ENCODE measurements around the gene CDKL1.

Gene CDKL1

DNA sequence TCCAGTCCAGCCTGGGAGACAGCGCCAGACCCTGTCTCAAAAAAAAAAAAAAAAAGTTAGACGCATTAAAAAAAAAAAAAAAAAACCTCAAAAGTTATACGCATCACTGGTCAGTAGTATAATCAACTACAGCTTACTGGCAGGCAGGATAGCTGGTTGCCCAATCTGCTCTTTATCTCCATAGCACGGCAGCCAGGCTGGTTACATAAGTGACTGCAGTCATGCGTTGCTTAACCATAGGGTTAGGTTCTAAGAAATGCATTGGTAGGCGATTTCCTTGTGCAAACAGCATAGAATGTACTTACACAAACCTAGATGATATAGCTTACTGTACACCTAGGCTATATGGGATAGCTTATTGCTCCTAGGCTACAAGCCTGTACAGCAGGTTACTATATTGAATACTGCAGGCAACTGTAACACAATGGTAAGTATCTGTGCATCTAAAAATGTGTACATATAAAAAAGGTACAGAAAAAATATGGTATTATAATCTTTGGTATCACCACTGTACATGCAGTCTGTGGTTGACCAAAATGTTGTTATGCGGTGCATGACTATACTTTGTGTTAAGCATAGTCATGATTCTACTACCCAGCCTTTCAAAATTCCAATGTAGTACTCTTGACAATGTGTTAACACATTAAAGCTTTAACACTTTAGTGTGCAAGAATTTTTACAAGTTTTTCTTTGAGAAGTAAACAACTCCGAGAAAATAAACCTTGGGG, 92.8 kb downstream of the CDKL1 start:
- H3K27ac ChIP-seq, result no peak overlapping the region
- no peak for DNase-seq (ENCODE audit: low read depth, low spot score)

GRCh38 chr14:50301914-50302313, 94.8 kb downstream of the CDKL1 start:
- no peak overlapping the region for H3K27ac ChIP-seq
- DNase-seq (ENCODE audit: low read depth, low spot score), result no peak

DNA sequence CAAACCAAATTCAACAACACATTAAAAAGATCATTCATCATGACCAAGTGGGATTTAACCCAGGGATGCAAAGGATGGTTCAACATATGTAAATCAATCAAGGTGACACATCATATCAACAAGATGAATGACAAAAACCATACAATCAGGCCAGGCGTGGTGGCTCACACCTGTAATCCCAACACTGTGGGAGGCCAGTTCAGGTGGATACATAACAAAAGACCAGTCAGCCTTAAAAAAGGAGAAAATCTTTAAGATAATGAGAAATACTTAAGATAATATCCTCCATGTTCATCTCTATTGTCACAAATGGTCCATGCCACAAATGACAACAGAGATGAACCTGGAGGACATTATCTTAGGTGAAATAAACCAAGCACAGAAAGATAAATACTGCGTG, 97.1 kb downstream of the CDKL1 start:
- no peak for DNase-seq (ENCODE audit: low read depth, low spot score)
- H3K27ac ChIP-seq, result no peak overlapping the region

DNA sequence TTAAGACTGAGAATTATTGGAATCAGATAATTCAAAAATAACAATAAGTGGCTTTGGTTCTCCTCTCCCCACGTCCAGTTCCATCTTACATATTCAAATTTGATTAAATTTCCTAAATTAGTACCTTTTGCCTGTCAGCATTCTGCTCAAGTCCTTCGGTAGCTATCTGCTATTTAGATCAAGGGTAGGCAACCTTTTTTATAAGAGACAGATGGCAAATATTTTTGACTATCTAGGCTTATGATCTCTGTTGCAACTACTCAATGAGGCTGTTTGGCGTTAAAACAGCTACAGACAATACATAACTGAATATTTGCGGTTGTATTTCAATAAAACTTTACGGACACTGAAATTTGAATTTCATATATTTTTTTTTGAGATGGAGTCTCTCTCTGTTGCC, 106.4 kb downstream of the CDKL1 start:
- DNase-seq (ENCODE audit: low read depth, low spot score), result no peak

GRCh38 chr14:50288146-50288545, 108.5 kb downstream of the CDKL1 start:
- DNase-seq (ENCODE audit: low read depth, low spot score), result no peak
- H3K27ac ChIP-seq, result no peak overlapping the region

More for the DNA sequence above, 106.4 kb downstream of the CDKL1 start:
- H3K27ac ChIP-seq, result no peak overlapping the region

GRCh38 chr14:50285861-50286260, 110.8 kb downstream of the CDKL1 start:
- DNase-seq (ENCODE audit: low read depth, low spot score), result no peak
- H3K27ac ChIP-seq, result no peak overlapping the region
